ENCODE measurements around the gene SIRT7. TPM values are rescaled to one million over a fixed set of nuclear protein-coding genes. Genes with fewer than 3 reads are reported as not detected.
A peak's percentile ranks its signal among the peaks of the same experiment; 100 is the strongest.

SIRT7 gene
- polyA plus RNA-seq, 1 of the 3 experiments (the other 2 are of a cell fraction), result 32.6 TPM

DNA sequence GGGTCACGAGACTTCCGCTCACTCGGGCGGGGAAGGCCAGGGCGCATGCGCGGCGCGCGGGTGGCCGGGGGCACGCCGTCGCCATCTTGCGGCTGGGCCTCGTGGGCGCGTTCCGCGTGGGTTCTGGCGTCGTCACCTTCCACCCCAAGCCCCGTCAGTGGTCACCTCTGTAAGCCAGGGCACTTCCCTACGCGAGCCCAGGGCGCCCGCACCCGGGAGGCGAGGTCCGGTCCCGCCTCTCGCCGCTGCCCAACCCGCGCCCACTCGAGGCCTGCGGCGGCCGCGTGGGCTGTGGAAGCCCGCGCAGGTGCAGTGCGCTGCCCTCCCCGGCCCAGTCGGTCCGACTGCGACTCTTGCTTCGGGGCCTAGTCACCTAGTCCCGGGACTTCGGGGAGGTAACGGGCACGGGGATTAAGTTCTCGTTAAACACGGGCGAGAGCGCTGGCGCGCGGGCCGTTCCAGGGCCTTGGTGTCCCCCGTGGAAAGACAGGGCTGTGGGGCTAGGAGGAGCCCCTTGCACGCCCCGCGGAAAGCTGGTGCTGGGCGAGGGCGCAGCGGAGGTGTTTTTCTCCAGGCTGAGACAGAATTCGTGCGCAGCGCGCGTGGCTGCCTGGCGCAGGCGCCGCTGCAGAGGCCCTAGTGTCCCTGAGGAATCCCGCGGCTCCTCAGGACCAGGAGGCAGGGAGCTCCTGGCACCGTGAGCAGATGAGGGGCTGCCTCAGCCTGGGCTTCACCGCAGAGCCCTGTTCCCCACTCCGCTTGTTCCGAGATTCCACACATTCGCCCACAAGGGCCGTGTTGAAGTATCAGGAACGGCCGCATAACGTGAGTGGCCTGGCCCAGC is 46.4 kb downstream of the SIRT7 start (continued):
- TF ChIP-seq, protein P1, sequence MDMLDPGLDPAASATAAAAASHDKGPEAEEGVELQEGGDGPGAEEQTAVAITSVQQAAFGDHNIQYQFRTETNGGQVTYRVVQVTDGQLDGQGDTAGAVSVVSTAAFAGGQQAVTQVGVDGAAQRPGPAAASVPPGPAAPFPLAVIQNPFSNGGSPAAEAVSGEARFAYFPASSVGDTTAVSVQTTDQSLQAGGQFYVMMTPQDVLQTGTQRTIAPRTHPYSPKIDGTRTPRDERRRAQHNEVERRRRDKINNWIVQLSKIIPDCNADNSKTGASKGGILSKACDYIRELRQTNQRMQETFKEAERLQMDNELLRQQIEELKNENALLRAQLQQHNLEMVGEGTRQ (IDR thresholded peaks at IDR 0.05; ENCODE audit: borderline replicate concordance, low read depth, low read length), result no peak; the same call in 1 of the 2 replicates
- no peak for TF ChIP-seq RCOR1 (IDR thresholded peaks at IDR 0.05; ENCODE audit: low read length)
- TF ChIP-seq, protein P2, sequence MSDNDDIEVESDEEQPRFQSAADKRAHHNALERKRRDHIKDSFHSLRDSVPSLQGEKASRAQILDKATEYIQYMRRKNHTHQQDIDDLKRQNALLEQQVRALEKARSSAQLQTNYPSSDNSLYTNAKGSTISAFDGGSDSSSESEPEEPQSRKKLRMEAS (IDR thresholded peaks at IDR 0.05; ENCODE audit: low read depth), result peak; percentile 99
- TF ChIP-seq SMC3 (IDR thresholded peaks at IDR 0.05; ENCODE audit: low read depth, low read length), result no peak
- TF ChIP-seq, protein P3, sequence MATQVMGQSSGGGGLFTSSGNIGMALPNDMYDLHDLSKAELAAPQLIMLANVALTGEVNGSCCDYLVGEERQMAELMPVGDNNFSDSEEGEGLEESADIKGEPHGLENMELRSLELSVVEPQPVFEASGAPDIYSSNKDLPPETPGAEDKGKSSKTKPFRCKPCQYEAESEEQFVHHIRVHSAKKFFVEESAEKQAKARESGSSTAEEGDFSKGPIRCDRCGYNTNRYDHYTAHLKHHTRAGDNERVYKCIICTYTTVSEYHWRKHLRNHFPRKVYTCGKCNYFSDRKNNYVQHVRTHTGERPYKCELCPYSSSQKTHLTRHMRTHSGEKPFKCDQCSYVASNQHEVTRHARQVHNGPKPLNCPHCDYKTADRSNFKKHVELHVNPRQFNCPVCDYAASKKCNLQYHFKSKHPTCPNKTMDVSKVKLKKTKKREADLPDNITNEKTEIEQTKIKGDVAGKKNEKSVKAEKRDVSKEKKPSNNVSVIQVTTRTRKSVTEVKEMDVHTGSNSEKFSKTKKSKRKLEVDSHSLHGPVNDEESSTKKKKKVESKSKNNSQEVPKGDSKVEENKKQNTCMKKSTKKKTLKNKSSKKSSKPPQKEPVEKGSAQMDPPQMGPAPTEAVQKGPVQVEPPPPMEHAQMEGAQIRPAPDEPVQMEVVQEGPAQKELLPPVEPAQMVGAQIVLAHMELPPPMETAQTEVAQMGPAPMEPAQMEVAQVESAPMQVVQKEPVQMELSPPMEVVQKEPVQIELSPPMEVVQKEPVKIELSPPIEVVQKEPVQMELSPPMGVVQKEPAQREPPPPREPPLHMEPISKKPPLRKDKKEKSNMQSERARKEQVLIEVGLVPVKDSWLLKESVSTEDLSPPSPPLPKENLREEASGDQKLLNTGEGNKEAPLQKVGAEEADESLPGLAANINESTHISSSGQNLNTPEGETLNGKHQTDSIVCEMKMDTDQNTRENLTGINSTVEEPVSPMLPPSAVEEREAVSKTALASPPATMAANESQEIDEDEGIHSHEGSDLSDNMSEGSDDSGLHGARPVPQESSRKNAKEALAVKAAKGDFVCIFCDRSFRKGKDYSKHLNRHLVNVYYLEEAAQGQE (IDR thresholded peaks at IDR 0.05; ENCODE audit: low read depth, low read length), result peak; percentile 56; the same call in 1 of the 2 replicates
- TF ChIP-seq GATA2 (CRISPR knock-in tag; IDR thresholded peaks at IDR 0.05), result no peak
- peak; percentile 92 for TF ChIP-seq NRF1 (IDR thresholded peaks at IDR 0.05; ENCODE audit: low read depth, low read length)
- peak; percentile 54; the same call in 1 of the 2 replicates for TF ChIP-seq TEAD4 (IDR thresholded peaks at IDR 0.05; ENCODE audit: borderline replicate concordance, insufficient read depth)
- TF ChIP-seq RFX5 (IDR thresholded peaks at IDR 0.05; ENCODE audit: low read length), result no peak

DNA sequence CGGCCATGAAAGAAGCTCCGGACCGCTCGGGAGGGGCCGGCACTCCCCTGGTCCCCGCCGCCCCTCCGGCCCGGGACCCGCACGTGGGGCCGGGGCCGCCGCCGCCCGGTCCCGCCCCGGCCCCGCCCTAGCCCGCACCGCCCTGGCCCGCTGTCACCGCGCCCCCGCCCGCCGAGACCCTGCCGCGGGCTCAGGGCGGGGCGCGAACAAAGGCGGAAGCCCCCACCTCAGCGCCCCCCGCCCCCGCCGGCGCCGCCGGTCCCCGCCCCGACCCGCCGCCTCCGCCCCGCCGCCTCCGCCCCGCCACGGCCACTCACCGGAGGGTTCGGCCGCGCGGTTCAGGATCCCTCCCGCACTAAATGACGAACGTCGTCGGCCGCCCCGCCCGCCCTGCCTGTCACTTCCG is 47.0 kb downstream of the SIRT7 start, which contains the start of gene ARHGDIA:
ARHGDIA (minus strand) TSS at position 357 of the 406 bp plus-strand sequence. CDS start 1,407 bp downstream, outside the sequence.
- Histone ChIP-seq H3K4me2 (peak within 1 kb of the TSS; percentile 100), H3K9ac (peak within 1 kb of the TSS; percentile 99), H3K79me2 (ENCODE audit: insufficient read depth) (peaks cover 54% of the 10 kb centered on the region), H3F3A (replicated peaks; ENCODE audit: insufficient read depth) (peaks cover 77% of the 10 kb centered on the region), H2AFZ (ENCODE audit: low read depth) (peak within 1 kb of the TSS; percentile 69), H4K20me1 (ENCODE audit: insufficient read depth) (peaks cover 39% of the 10 kb centered on the region), H3K9me3 (no peaks in the 10 kb centered on the region), H3K9me2 (no peaks in the 10 kb centered on the region), H3K4me3 (ENCODE audit: low read depth in 2 of 2, low read length in 1 of 2) (peak within 1 kb of the TSS; percentile 83 to 97), H3K27ac (ENCODE audit: low read depth in 2 of 2, low read length in 1 of 2) (peak within 1 kb of the TSS; percentile 95), H3K36me3 (replicated peaks in 1 of 2; ENCODE audit: control insufficient read depth in 1 of 2, insufficient read depth in 2 of 2, low read length in 1 of 2) (peaks cover 19 to 25% of the 10 kb centered on the region in 2 experiments), H3K4me1 (ENCODE audit: control insufficient read depth in 1 of 2, insufficient read depth in 2 of 2, low read depth in 1 of 2, low read length in 1 of 2) (peaks cover 24 to 47% of the 10 kb centered on the region in 2 experiments; a peak in 3 of 4 replicates), H3K27me3 (ENCODE audit: insufficient read depth) (no peaks in the 10 kb centered on the region)
- CTCF ChIA-PET, result interaction anchor here (1.1 to 6.9 kb wide), 12 partner anchors 10 to 166 kb away, joined by 4 to 54 read pairs (median 21); partner anchors contain the start of genes ALYREF, ANAPC11, CENPX and DCXR
- DNase-seq, result no peak
- POLR2A ChIA-PET, result interaction anchor here (0.7 to 2.4 kb wide), 6 partner anchors 10 to 188 kb away, joined by 3 to 16 read pairs (median 6); partner anchors contain the start of genes ARL16, HGS, MAFG and MCRIP1
- TF ChIP-seq, protein P4, sequence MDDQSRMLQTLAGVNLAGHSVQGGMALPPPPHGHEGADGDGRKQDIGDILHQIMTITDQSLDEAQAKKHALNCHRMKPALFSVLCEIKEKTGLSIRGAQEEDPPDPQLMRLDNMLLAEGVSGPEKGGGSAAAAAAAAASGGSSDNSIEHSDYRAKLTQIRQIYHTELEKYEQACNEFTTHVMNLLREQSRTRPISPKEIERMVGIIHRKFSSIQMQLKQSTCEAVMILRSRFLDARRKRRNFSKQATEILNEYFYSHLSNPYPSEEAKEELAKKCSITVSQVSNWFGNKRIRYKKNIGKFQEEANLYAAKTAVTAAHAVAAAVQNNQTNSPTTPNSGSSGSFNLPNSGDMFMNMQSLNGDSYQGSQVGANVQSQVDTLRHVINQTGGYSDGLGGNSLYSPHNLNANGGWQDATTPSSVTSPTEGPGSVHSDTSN (IDR thresholded peaks at IDR 0.05), result peak; percentile 58
- TF ChIP-seq EP300 (IDR thresholded peaks at IDR 0.05; ENCODE audit: borderline replicate concordance in 1 of 2, low read depth in 1 of 2, low read length in 1 of 2) (no peak), FOXM1 (IDR thresholded peaks at IDR 0.05; ENCODE audit: low read depth) (no peak), NFIC (IDR thresholded peaks at IDR 0.05; ENCODE audit: borderline replicate concordance) (no peak), FOSL2 (IDR thresholded peaks at IDR 0.05; ENCODE audit: borderline replicate concordance, low read depth) (no peak)
- WGBS (ENCODE audit: low lambda C conversion rate), result 0% methylated on average over 5 of the region's 64 CpGs
